GM15510 (cell line): ENCODE results near the gene RAMP3.

Source experiments
- POLR2A ChIP-seq: IDR thresholded peaks from 3 replicates; pipeline ENCODE4 v1.6.1; 2011; ENCODE audit warnings: borderline replicate concordance; ENCODE audit not compliant: insufficient read length; ENCODE audit errors: extremely low read depth

The RAMP3 gene

DNA sequence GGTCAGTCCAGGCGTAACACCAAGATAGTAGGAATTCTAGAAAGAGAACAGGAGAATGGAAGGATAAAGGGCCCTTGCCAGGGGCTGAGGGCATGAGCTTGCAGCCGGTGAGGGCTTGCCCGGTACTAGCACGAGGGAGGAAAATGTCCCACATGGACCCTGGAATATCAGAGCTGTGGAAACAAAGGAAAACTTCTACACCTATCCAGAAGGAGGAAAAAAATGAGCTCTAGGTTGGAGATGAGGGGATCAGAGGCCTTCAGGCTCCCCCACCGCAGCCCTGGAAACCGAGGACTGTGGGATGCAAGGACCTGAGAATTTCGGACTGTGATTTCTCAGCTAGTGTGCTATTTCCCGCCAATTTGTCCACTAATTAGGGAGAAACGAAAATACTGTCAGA lies 22.1 kb downstream of the RAMP3 start:
- TF ChIP-seq POLR2A: no peak

DNA sequence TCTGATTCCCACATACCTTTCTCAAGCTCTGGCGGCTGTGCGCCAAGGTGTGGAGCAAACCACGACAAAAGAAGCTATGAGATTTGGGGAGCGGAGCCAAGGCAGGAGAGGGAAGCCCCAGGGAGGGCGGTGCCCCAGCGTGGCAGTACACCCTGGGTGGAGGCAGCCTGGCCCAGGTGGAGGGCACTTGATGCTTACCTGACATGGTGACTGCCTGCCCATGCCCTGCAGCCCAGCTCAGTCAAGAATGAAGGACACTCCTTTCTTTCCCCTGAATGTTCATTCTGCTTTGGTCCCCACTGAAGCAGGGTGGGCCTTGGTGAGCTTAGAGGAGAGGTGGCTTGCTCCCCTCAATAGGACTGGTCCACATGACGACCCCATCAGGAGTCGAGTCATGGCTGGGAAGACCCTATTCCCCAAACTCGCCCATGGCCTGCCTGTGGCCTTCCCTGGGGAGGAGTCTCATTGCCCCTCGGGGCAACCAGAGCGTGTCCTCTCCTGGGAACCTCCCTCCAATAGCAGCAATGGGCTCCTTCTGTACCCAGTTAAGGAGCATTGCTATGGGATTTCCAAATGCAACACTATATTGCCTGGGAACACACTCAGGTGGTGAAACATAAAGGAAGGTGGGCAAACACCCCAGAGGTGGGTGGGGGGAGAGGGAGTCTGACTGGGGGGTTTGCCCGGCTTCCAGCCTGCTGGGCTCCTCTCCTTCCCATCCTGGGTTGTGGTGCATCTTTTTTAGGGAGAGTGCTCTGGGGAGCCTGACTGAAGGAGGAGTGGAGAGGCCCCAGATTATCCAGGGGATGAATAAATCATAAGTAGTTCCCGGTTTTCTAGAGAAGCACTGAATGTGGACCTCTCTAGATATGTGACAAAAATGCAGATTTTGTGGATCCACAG lies 22.7 kb downstream of the RAMP3 start:
- TF ChIP-seq POLR2A: no peak

DNA sequence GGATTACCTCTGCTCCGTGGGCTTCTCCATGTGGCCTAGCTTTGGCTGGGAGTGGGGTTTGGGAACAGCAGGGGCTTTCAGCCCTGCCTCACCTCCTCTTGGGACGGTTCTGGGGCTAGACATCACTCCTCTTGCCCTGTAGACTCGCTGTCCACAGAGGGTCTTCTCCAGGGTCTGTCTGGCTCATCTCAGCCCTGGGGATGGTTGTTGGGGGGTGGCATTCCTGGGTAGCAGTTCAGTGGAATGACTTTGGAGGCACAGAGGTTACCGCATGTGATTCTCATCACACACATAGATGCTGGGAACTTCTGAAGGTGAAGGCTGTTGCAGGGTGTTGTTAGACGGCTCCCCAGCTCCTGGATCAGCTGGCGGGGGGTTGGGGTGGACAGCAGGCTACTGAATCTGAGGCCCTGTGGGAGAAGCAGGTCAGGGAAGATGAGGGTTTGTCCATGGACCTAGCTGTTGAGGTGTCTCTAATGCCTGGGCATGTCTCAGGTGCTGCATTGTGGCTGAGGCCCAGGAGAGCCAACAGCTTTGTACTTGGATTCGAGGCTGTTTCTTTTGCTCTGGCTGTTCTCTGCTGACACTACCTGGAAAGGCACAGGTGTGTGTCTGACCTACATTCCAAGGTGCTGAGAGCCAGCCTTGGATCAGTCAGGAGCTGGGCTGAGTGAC lies 23.8 kb downstream of the RAMP3 start:
- TF ChIP-seq POLR2A: no peak

DNA sequence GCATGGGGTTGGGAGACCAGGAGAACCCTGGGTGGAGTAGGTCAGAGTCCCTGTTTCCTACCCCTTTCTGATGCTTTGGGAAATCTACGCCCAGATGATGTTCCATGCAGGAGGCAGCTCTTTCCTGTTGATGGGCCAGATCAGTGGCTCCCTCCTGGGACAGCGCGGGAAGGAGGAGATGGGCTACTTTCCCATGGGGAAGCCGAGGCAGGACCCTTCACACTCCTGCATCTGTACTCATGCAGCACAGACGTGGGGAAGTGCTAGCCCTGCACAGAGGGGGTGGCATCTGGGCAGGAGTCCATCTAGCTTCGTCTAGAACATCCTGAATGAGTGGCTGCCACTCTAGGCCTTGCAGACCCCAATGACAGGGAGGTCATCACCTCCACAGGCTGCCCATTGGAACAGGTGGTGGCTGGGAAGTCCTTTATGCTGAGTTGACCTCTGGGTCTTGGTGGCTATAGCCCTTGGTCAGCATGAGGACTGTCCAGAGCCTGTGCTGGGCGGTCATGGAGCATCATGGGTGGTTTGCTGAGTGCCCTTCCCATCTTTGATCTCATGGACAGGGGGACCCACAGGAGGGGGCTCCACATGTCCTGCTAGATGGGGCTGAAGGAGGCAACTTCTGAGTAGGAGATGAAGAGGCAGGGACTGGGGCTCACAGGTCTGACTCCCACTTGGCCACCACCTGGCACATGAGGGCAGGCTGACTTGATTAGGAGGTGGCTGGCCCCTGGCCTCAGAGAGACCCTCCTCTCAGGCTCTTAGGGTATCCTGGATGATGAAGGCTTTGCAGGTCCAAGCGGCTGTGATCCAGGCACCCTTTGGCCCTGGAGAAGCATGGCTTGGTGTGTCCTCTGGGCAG lies 24.6 kb downstream of the RAMP3 start:
- no peak for TF ChIP-seq POLR2A

DNA sequence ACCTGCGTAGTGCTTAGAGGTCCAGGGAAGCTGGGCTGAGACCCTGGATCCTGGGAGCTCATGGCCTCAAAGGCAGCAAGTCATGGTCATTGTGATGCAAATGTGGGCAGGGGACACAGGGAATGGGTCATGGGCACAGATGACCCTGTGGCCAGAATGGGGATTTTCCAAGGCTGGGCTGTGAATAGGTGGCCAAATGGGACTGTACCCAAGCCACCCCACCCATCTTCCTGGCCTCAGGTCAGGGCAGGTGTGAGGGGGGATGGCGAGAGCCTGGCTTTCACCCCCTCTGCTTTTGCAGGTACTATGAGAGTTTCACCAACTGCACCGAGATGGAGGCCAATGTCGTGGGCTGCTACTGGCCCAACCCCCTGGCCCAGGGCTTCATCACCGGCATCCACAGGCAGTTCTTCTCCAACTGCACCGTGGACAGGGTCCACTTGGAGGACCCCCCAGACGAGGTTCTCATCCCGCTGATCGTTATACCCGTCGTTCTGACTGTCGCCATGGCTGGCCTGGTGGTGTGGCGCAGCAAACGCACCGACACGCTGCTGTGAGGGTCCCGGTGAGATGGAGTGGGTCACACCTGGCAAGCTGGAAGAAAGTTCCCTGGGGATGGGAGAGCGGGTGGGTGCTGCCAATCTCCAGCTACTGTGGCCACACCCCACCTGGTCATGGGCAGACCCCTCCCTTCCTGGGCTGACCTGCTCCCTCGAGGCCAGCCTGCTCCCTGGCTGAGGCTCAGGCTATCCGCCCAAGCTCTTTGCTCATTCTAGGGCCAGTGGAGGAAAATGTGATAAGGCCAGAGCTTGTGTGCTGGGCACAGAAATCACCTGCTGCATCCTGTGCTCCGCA lies 25.5 kb downstream of the RAMP3 start:
- TF ChIP-seq POLR2A: no peak

DNA sequence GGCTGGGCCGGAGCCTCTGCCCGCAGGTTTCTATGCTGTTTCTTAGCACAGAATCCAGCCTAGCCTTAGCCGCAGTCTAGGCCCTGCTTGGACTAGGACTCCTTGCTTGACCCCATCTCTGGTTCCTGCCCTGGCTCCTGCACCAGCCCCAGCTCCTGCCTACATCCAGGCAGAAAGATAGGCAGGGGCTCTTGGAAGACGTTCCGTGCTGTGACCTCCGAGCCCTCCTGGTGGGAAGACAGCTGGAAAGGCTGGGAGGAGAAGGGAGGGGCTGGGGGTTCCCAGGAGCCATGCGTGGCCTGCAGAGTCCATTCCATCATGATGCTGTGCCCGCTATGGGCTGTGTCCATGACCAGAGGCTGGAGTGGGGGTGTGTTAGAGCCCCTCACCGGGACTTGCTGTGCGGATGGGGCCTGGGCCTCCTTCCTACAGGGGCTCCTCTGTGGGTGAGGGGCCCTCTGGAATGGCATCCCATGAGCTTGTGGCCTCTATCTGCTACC lies 26.2 kb downstream of the RAMP3 start:
- no peak for TF ChIP-seq POLR2A

DNA sequence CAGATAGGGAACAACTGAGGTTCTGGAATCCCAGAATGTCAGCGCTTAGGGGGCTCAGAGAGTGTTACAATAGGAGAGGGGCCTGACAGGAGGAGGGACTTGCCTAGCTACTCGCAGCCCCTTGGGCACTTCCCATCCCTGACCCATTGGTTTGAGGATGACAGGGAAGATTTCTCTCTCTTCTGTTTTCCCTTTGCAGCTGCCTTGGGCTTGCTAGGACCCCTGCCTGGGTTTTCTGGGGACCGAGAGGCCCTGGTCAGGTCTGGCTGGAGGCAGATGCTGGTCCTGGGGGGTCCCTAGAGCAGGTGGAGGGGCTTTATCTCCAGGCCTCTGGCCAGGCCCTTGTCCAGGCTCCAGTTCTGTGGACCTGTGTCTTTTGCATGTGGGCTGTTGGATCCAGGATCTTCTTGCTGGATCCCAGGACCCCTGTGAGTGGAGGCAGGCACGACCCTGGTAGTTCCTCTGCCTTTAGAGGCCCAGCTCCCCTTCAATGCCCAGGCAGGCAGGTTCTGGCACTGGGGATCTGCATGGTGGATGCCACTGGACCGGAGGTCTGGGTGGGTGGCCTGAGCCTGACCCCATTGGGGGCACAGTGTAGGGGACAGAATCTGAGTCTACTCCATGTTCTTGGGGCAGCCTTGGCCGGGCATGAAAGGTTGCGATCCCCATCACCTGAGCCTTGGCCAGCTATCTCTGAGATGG lies 26.9 kb downstream of the RAMP3 start:
- TF ChIP-seq POLR2A: no peak

DNA sequence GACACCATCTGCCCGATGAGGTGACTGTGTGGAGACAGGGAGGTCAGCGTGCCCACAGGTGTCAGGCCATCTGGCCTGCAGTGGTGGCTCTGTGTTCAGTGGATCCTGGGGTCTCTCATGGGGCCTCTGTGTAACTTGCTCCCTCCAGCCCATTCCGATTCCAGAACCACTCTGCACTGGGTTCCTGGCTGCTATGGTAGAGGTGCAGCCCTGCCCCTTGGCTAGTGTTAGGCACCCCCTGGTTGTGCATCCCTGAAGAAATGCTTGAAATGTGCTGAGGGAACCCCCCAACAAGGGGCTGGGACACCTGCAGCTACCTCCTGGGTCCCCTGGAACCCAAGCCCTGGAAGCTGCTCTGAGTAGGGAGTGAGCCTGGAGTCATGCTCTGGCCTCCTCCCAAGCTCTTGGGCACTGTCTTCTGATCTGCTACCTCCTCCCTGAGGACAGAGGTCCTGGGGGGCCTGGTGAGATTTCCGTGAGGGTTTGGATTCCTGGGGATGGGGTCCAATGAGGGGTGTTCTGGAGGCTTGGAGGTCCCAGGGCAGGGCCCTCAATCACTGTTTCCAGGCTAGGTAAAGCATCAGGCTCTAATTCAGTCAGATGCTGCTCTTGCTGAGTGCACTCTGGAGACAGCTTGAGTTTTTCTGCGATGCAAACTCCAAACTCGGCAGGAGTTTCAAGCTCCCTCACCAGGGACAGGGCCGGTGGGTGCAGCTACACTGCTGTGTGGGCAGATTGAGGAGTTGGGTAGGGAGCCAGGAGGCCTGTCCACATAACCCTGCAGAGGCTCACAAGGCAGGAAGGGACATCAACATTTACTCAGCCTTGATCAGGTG lies 27.7 kb downstream of the RAMP3 start:
- no peak for TF ChIP-seq POLR2A

DNA sequence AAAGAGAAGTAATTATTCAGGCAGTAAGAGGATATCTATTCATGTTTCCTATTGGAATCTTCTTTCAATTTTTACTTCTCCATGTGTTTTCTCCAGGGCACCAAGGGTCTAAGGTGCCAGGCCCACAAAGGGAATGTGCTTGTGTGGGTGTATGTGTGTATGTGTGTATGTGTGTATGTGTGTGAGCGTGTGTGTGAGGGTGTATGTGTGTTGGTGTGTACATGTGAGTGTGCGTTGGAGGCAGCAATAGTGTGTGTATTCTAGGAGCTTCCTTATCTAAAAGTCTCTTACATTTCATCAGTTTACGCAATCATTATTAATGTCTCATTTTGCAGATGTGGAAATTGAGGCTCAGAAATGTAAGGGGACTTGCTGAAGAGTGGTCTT lies 28.3 kb downstream of the RAMP3 start:
- TF ChIP-seq POLR2A: no peak

DNA sequence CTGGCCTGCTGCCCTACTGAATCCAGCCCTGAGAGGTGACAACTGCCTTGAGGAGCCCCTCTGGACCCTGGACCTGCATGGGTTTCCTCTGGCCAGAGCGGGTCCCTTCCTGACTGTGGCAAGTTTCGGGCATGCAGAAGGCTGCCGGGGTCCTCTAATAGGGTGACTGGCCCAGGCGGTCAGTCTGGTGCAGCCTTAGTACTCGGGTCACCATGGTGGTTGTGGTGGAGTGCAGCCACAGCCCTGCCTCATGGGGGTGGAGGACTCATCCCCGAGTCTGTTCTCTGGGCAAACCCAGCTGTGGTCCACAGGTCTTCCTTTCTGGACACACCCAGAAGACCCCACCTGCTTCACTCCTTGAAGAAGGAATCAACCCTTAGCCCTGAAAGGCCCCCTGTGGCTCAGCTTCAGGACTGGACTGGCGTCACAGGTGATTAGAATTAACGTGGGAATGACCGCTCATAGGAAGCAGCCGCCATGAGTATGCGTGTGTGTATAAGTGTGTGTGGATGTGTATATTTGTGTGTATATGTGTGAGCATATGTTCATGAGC lies 28.7 kb downstream of the RAMP3 start:
- no peak for TF ChIP-seq POLR2A

DNA sequence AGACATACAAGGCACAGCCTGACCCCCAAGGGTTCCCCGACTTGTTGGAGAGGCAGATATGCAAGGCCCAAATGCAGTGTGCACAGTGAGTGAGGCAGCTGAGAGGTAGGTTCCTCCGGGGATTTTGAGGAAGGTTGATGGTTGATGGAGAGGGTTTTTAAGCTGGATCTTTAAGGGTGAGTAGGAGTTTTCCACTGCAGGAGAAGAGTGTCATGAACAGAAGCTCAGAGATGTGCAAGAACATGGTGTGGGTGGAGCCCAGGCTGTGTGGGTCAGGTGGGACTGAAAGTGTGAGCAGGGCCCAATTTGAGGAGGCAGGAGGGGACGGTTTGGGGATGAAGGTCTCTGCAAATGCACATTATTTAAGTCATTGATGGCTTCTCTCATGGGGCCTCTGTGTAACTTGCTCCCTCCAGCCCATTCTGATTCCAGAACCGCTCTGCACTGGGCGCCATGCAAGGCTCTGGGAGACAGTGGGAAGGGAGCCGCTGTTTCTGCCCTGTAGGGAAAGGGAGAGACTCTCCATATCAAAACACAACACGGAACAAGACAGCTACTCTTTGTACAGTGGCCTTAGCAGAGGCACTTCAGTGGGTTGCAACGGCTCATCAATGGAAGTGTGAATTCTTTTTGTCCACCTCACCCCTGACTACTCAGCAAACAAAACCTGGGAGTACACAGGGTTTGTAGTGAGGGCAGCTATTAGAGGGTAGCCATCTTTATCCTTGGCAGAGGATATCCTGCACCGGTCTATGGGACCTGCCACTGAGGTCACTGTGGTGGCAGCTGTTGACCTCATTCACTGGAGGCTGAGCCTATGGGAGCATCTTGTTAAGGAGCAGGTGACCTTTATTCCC lies 29.7 kb downstream of the RAMP3 start:
- TF ChIP-seq POLR2A: no peak
